Heart right ventricle (tissue), 16 donors: Measurements from ENCODE around the gene MCCC1. TPM values are rescaled to one million over a fixed set of nuclear protein-coding genes. Genes with fewer than 3 reads are reported as not detected.

Experiments used
- ATAC-seq, 8 donors: fragments of 200-7000 bp; cut with Tn5 transposase; one replicate each; pipeline ENCODE4 v1.9.1; 2020; ENCODE audit warnings: mild to moderate bottlenecking in 8 of 8, moderate library complexity in 8 of 8, moderate number of reproducible peaks in 1 of 8
- DNase-seq, 2 donors: peaks; one replicate each; pipeline ENCODE4 v3.0.0-alpha.2; 2020
- H3K27ac ChIP-seq, 10 donors: fragments of 200-600 bp; sonication (generic) in 2 of 10; one replicate each; pipeline versions ENCODE4 v1.5.0 to v1.8.0; 2020 to 2022; ENCODE audit warnings: mild to moderate bottlenecking in 3 of 10
- H3K27me3 ChIP-seq, 7 donors: fragments of 200-600 bp; one replicate each; pipeline ENCODE4 v1.8.0; 2021 to 2022; ENCODE audit warnings: mild to moderate bottlenecking in 2 of 7
- H3K36me3 ChIP-seq, 9 donors: fragments of 200-600 bp; sonication (generic) in 1 of 9; one replicate each; pipeline versions ENCODE4 v1.5.0 to v1.8.0; 2020 to 2022; ENCODE audit warnings: mild to moderate bottlenecking in 2 of 9
- H3K4me1 ChIP-seq, 9 donors: fragments of 200-600 bp; sonication (generic) in 1 of 9; one replicate each; pipeline versions ENCODE4 v1.5.0 to v1.8.0; 2020 to 2022; ENCODE audit warnings: mild to moderate bottlenecking in 4 of 9
- H3K4me3 ChIP-seq, 10 donors: fragments of 200-600 bp; sonication (generic) in 2 of 10; one replicate each; pipeline versions ENCODE4 v1.5.0 to v1.8.0; 2020 to 2022; ENCODE audit warnings: mild to moderate bottlenecking in 7 of 10, moderate library complexity in 2 of 10
- H3K9me3 ChIP-seq, 11 donors: fragments of 200-600 bp in 10 of 11; sonication (generic) in 2 of 11; one replicate each; pipeline versions ENCODE4 v1.5.0 to v1.8.0; 2013 to 2022; ENCODE audit warnings: mild to moderate bottlenecking in 2 of 11, control low read depth in 1 of 11, moderate library complexity in 1 of 11
- WGBS, 2 donors: extraction: QIAGEN DNeasy Blood & Tissue Kit; methylation state at CpG; one replicate each; pipeline ENCODE4 v1.1.7; 2013; ENCODE audit warnings: inconsistent platforms in 1 of 2; 5-methylcytosine and 5-hydroxymethylcytosine counted together
- intact Hi-C, 10 donors: fragments of 100-400 bp; cut with DNase I; formaldehyde crosslinking; loops; one replicate each; pipeline versions ENCODE4 v1.11.1 to v1.14.2; 2022
- polyA plus RNA-seq, 2 donors: library from polyadenylated mRNA; stranded (reverse); fragments of 200-250 nt; gene quantifications; one replicate each; pipeline ENCODE4 v1.2.3, GENCODE V29; 2013
- total RNA-seq, 10 donors: library from RNA; stranded (reverse); fragmentation: NEBNext Ultra II Directional in 3 of 10; extraction: Animal tissue kit (Norgen Biotek cat#: 25700) in 3 of 10; gene quantifications; one replicate each; pipeline versions ENCODE4 v1.2.1 to v1.2.4, GENCODE V29; 2021 to 2023
- TF ChIP-seq, protein P1 (sequence below), 9 donors: fragments of 200-600 bp; sonication (generic) in 2 of 9; IDR thresholded peaks; one replicate each; pipeline versions ENCODE4 v1.5.0 to v1.8.0; 2021 to 2022; ENCODE audit warnings: antibody characterized with exemption in 9 of 9, mild to moderate bottlenecking in 5 of 9, moderate library complexity in 1 of 9
- donor health status: Arrhythmogenic right ventricular cardiomyopathy.
- donor health status: ischemic (EF 13 %, LVEDD 7.1; RV severe dilation, severe dysfunction).
- donor health status: healthy with polysubstance abuse.
- donor health status: DM: no; HTN: yes; CAD: no.
- donor health status: DM: no; HTN: no; CAD: no.
- donor health status: ischemic (EF 25% LVEDD 6.9; RV normal size, moderate dysfunction).
- donor health status: ischemic (EF 25% LVEDD 5.7; RV mildly dilated, moderate dysfunction).
- donor health status: healthy.
- donor health status: DM: yes; HTN: yes; CAD: no.
- donor health status: Ischemic cardiomyopathy.
- donor health status: ischemic (EF 35%, LVEDD 5.7; RV mildly dilated, moderate dysfunction).
- donor health status: nonischemic (EF 11% LVEDD 7.7; RV severe dilation, severe dysfunction).
- donor health status: DM: yes; HTN: yes; CAD: no.
- donor health status: PGD.
- donor health status: ischemic (EF 29% LVEDD 5.4; RV normal size, mild dysfunction).
- donor health status: nonischemic (EF 23%, LVEDD 6.1; RV moderate dilation, normal function).

MCCC1 gene
- total and polyA plus RNA-seq, 12 donors = 28.9 to 62.9 (median 46.0) TPM

DNA sequence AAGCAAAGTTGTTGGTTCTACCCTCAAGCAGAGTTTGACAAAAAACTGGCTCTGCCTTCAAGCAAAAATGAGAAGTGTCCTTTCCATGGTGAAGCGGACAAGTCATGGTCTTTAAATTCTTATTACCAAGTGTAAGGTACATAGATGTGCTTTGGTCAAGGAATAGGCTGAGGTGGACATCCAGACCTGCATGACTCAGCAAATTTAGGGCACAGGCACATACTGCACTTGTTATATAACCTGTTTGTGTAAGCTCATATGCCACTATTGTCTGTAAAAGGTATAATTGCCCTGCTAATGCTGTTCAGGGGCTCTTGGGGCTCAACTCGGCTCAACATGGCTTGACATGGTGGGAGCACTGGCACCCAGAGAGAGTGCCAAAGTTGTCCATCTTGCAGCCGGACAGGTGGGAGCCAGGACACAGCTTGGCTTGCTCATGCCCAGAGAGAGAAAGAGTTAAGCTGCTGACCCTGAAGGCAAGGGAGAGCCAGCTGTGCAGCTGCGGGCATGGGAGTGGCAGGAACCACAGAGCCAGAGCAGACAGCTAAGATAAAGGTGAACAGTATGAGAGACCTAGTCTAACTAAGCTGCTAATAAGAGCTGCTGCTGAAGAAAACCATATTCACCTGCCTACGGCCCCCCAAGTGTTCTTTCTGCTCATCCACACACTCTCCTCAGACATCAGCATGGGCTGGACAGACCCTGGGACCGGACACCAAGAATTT lies 17.7 kb downstream of the MCCC1 start:
- 94 to 95% methylated on average over 6 of the region's 6 CpGs for WGBS, 2 donors
- TF ChIP-seq, protein P1, sequence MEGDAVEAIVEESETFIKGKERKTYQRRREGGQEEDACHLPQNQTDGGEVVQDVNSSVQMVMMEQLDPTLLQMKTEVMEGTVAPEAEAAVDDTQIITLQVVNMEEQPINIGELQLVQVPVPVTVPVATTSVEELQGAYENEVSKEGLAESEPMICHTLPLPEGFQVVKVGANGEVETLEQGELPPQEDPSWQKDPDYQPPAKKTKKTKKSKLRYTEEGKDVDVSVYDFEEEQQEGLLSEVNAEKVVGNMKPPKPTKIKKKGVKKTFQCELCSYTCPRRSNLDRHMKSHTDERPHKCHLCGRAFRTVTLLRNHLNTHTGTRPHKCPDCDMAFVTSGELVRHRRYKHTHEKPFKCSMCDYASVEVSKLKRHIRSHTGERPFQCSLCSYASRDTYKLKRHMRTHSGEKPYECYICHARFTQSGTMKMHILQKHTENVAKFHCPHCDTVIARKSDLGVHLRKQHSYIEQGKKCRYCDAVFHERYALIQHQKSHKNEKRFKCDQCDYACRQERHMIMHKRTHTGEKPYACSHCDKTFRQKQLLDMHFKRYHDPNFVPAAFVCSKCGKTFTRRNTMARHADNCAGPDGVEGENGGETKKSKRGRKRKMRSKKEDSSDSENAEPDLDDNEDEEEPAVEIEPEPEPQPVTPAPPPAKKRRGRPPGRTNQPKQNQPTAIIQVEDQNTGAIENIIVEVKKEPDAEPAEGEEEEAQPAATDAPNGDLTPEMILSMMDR (IDR thresholded peaks at IDR 0.05) = no peak

DNA sequence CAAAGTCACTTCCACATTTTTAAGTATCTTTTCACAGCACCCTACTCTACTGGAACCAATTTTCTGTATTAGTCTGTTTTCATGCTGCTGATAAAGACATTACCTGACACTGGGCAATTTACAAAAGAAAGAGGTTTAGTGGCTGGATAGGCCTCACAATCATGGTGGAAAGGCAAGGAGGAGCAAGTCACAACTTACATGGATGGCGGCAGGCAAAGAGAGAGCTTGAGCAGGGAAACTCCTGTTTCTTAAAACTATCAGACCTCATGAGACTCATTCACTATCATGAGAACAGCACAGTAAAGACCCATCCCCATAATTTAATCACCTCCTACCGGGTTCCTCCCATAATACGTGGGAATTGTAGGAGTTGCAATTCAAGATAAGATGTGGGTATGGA lies 18.7 kb downstream of the MCCC1 start:
- peaks cover 0 to 6% (median 0%) of the 10 kb centered on the region in 11 donors for H3K9me3 ChIP-seq
- 99% methylated on average over 3 of the region's 3 CpGs for WGBS, 2 donors
- no peaks in the 10 kb centered on the region for H3K27me3 ChIP-seq
- intact Hi-C loops = no loop called here
- no peak for ATAC-seq
- TF ChIP-seq, protein P1 (IDR thresholded peaks at IDR 0.05) = no peak
- no peak for DNase-seq
- H3K27ac ChIP-seq = no peak overlapping the region
- no peak overlapping the region for H3K4me3 ChIP-seq
- H3K36me3 ChIP-seq = peaks cover 0 to 84% (median 14%) of the 10 kb centered on the region in 9 donors
- H3K4me1 ChIP-seq = no peaks in the 10 kb centered on the region

More for the DNA sequence above, 17.7 kb downstream of the MCCC1 start:
- ATAC-seq (no peak), DNase-seq (no peak)
- no peak overlapping the region for H3K4me3 ChIP-seq
- intact Hi-C loops = no loop called here
- peaks cover 0 to 93% (median 21%) of the 10 kb centered on the region in 9 donors for H3K36me3 ChIP-seq
- no peak overlapping the region for H3K27ac ChIP-seq
- H3K4me1 ChIP-seq = no peaks in the 10 kb centered on the region
- H3K9me3 ChIP-seq = peaks cover 0 to 6% (median 0%) of the 10 kb centered on the region in 11 donors
- no peaks in the 10 kb centered on the region for H3K27me3 ChIP-seq

DNA sequence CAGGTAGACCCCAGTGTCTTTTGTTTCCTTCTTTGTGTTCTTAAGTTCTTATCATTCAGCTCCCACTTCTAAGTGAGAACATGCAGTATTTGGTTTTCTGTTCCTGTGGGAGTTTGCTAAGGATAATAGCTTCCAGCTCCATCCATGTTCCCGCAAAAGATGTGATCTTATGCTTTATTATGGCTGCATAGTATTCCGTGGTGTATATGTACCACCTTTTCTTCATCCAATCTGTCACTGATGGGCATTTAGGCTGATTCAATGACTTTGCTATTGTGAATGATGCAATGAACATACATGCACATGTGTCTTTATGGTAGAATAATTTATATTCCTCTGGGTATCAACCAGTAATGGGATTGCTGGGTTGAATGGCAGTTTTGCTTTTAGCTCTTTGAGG lies 24.4 kb downstream of the MCCC1 start:
- Histone ChIP-seq H3K27ac (no peak overlapping the region), H3K4me1 (peaks cover 0 to 11% (median 0%) of the 10 kb centered on the region in 9 donors), H3K36me3 (peaks cover 0 to 51% (median 12%) of the 10 kb centered on the region in 9 donors), H3K27me3 (no peaks in the 10 kb centered on the region), H3K4me3 (no peak overlapping the region), H3K9me3 (peaks cover 0 to 15% (median 0%) of the 10 kb centered on the region in 11 donors)
- 96 to 98% methylated on average over 2 of the region's 2 CpGs for WGBS, 2 donors
- TF ChIP-seq, protein P1 (IDR thresholded peaks at IDR 0.05) = no peak
- intact Hi-C loops = no loop called here
- DNase-seq = no peak
- ATAC-seq = no peak

DNA sequence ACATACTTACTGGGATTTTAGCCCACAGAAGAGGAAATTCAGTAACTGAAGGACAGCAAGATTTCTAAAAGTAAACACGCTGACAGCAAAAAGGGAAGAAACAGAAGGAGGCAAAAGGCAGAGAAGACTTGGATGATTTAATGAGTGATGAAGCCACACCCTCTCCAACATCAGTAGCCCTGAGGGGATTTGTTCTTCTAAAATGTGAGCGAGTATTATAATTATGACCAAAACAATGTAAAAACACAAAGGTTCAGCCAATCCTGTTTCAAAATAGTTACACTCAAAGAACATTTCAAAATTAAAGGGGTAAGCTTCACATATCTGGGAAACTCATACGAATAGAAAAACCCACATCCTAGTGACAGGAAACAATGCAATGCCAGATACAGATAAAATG lies 25.0 kb downstream of the MCCC1 start:
- Histone ChIP-seq H3K36me3 (peaks cover 0 to 52% (median 14%) of the 10 kb centered on the region in 9 donors), H3K27me3 (no peaks in the 10 kb centered on the region), H3K4me1 (peaks cover 0 to 11% (median 0%) of the 10 kb centered on the region in 9 donors), H3K27ac (no peak overlapping the region), H3K4me3 (no peak overlapping the region), H3K9me3 (peaks cover 0 to 15% (median 0%) of the 10 kb centered on the region in 11 donors)
- DNase-seq (no peak), ATAC-seq (no peak)
- TF ChIP-seq, protein P1 (IDR thresholded peaks at IDR 0.05) = no peak
- WGBS, 2 donors = 57 to 64% methylated on average over 3 of the region's 3 CpGs
- intact Hi-C loops = no loop called here
